Measurements from ENCODE around the gene ING2. TPM values are rescaled to one million over a fixed set of nuclear protein-coding genes. Genes with fewer than 3 reads are reported as not detected.

ING2 gene
- total RNA-seq (2022; extraction: Qiagen RNA extraction): 7.4 to 10.0 TPM (median 9.4 TPM) in 5 replicates

GRCh38 chr4:183504930-183505610, at the start of gene ING2:
TSS of gene ING2 (plus strand) at chr4:183505058. CDS start at chr4:183505196, 138 bp downstream.

Other genes starting within 250 kb of the ING2 start
- not detected in 5 replicates for gene CLDN22, start 184.8 kb upstream of the ING2 start, total RNA-seq (2022; extraction: Qiagen RNA extraction)
- not detected in 5 replicates for gene CLDN24, start 182.6 kb upstream of the ING2 start, total RNA-seq (2022; extraction: Qiagen RNA extraction)
- gene CDKN2AIP, start 60.4 kb upstream of the ING2 start, total RNA-seq (2022; extraction: Qiagen RNA extraction): 9.8 to 10.4 TPM (median 9.9 TPM) in 5 replicates
- 14.9 to 18.3 TPM (median 17.2 TPM) in 5 replicates for gene RWDD4, start 154.1 kb downstream of the ING2 start, total RNA-seq (2022; extraction: Qiagen RNA extraction)
- gene TRAPPC11, start 154.2 kb downstream of the ING2 start, total RNA-seq (2022; extraction: Qiagen RNA extraction): 7.9 to 14.2 TPM (median 9.8 TPM) in 5 replicates